ENCODE results near the gene TENM3.

DNA sequence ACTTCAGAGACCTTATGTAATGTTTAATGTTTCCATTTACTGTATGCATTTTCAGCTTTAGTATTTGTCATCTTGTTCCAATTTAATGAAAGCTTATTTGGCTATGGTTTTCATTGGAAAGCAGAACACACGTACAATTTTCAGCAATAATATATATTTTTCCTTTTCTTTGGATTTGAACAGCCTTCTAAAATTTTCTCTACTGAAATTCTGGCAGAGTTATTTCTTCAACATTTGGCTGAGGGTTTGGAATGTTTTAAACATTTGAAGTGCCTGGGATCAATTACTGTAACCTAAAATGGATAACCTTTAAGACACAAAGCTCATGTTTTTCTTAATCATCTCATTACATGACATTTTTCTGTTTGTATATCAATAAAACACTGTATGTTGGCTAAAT, 156.9 kb downstream of the TENM3 start:
- TF ChIP-seq GATA2 (CRISPR knock-in tag; IDR thresholded peaks at IDR 0.05), result no peak
- TF ChIP-seq SIN3A (IDR thresholded peaks at IDR 0.05; ENCODE audit: borderline replicate concordance, low read depth, low read length), result no peak
- no peak for TF ChIP-seq TAF1 (IDR thresholded peaks at IDR 0.05; ENCODE audit: borderline replicate concordance, low read depth, low read length)
- TF ChIP-seq CTCF (IDR thresholded peaks at IDR 0.05), result no peak
- no peak for TF ChIP-seq EP300 (IDR thresholded peaks at IDR 0.05; ENCODE audit: borderline replicate concordance in 1 of 2, low read depth in 1 of 2, low read length in 1 of 2)
- no peak for TF ChIP-seq MAX (IDR thresholded peaks at IDR 0.05; ENCODE audit: low read depth)
- TF ChIP-seq EZH2phosphoT487 (IDR thresholded peaks at IDR 0.05; ENCODE audit: borderline replicate concordance, low read depth), result no peak
- TF ChIP-seq YY1 (IDR thresholded peaks at IDR 0.05; ENCODE audit: low read depth), result no peak
- TF ChIP-seq NFIC (IDR thresholded peaks at IDR 0.05; ENCODE audit: borderline replicate concordance), result no peak
- no peak for TF ChIP-seq MXI1 (IDR thresholded peaks at IDR 0.05; ENCODE audit: low read depth, low read length)
- TF ChIP-seq SMC3 (IDR thresholded peaks at IDR 0.05; ENCODE audit: low read depth, low read length), result no peak
- no peak for TF ChIP-seq NRF1 (IDR thresholded peaks at IDR 0.05; ENCODE audit: low read depth, low read length)
- no peak for TF ChIP-seq MEF2A (IDR thresholded peaks at IDR 0.05; ENCODE audit: borderline replicate concordance, low read depth)
